Hepatocyte (in vitro differentiated cells): ENCODE data around the gene CCT8. TPM values are rescaled to one million over a fixed set of nuclear protein-coding genes. Genes with fewer than 3 reads are reported as not detected.

Source experiments
- DNase-seq: peaks from one replicate; pipeline ENCODE4 v3.0.0-alpha.2; 2016; ENCODE audit warnings: low spot score
- H2AFZ ChIP-seq: fragments of 200-600 bp; sonication (generic); 2 replicates; pipeline ENCODE4 v1.6.0; 2016; ENCODE audit warnings: antibody characterized with exemption, mild to moderate bottlenecking
- H3K27ac ChIP-seq: fragments of 200-600 bp; sonication (generic); 2 replicates; pipeline ENCODE4 v1.5.1; 2016; ENCODE audit warnings: mild to moderate bottlenecking
- H3K27me3 ChIP-seq: fragments of 200-600 bp; sonication (generic); 2 replicates; pipeline ENCODE4 v1.6.1; 2016
- H3K36me3 ChIP-seq: fragments of 200-600 bp; sonication (generic); replicated peaks from 2 replicates; pipeline ENCODE4 v1.5.1; 2016; ENCODE audit warnings: low read depth; ENCODE audit not compliant: insufficient read depth
- H3K4me1 ChIP-seq: fragments of 200-600 bp; sonication (generic); 2 replicates; pipeline ENCODE4 v1.5.1; 2016; ENCODE audit warnings: mild to moderate bottlenecking, moderate library complexity; ENCODE audit not compliant: insufficient read depth
- H3K4me2 ChIP-seq: fragments of 200-600 bp; sonication (generic); 2 replicates; pipeline ENCODE4 v1.6.0; 2016
- H3K4me3 ChIP-seq: fragments of 200-600 bp; sonication (generic); 2 replicates; pipeline ENCODE4 v1.5.1; 2016; ENCODE audit warnings: mild to moderate bottlenecking
- H3K79me2 ChIP-seq: fragments of 200-600 bp; sonication (generic); 2 replicates; pipeline ENCODE4 v1.6.0; 2017; ENCODE audit warnings: mild to moderate bottlenecking
- H3K9me2 ChIP-seq: fragments of 200-600 bp; sonication (generic); replicated peaks from 2 replicates; pipeline ENCODE4 v1.6.0; 2017; ENCODE audit warnings: mild to moderate bottlenecking; ENCODE audit not compliant: insufficient read depth
- H3K9me3 ChIP-seq: fragments of 200-600 bp; sonication (generic); 2 replicates; pipeline ENCODE4 v1.5.1; 2016; ENCODE audit warnings: low read depth, mild to moderate bottlenecking
- H4K20me1 ChIP-seq: fragments of 200-600 bp; sonication (generic); 2 replicates; pipeline ENCODE4 v1.6.0; 2016; ENCODE audit warnings: mild to moderate bottlenecking; ENCODE audit not compliant: insufficient read depth, poor library complexity, severe bottlenecking
- EZH2 ChIP-seq: fragments of 200-600 bp; sonication (generic); IDR thresholded peaks from 2 replicates; pipeline ENCODE4 v1.6.1; 2016; ENCODE audit warnings: antibody characterized with exemption, mild to moderate bottlenecking, borderline replicate concordance
- EZH2phosphoT487 ChIP-seq: fragments of 200-600 bp; sonication (generic); IDR thresholded peaks from one replicate; pipeline ENCODE4 v1.6.1; 2018; ENCODE audit warnings: antibody characterized with exemption, mild to moderate bottlenecking, low read depth, moderate library complexity; ENCODE audit not compliant: unreplicated experiment, severe bottlenecking
- WGBS: methylation state at CpG from one replicate; pipeline ENCODE4 v1.1.6; 2016; ENCODE audit warnings: low lambda C conversion rate; ENCODE audit errors: missing lambda C conversion rate; 5-methylcytosine and 5-hydroxymethylcytosine counted together
- polyA plus RNA-seq: library from polyadenylated mRNA; unstranded; fragments of >200 nt; fragmentation: Nextera tagmentation; extraction: Ambion mirVana; gene quantifications from 2 replicates; pipeline ENCODE4 v1.2.1, GENCODE V29; 2016
- total RNA-seq: library from RNA; depleted of rRNA; stranded (reverse); fragments of >200 nt; gene quantifications from 2 replicates; pipeline ENCODE4 v1.2.3, GENCODE V29; 2014
- TF ChIP-seq, protein P1 (sequence below): fragments of 200-600 bp; sonication (generic); IDR thresholded peaks from 2 replicates; pipeline ENCODE4 v1.5.1; 2016; ENCODE audit warnings: antibody characterized with exemption, mild to moderate bottlenecking; ENCODE audit not compliant: poor library complexity

CCT8 gene, protein sequence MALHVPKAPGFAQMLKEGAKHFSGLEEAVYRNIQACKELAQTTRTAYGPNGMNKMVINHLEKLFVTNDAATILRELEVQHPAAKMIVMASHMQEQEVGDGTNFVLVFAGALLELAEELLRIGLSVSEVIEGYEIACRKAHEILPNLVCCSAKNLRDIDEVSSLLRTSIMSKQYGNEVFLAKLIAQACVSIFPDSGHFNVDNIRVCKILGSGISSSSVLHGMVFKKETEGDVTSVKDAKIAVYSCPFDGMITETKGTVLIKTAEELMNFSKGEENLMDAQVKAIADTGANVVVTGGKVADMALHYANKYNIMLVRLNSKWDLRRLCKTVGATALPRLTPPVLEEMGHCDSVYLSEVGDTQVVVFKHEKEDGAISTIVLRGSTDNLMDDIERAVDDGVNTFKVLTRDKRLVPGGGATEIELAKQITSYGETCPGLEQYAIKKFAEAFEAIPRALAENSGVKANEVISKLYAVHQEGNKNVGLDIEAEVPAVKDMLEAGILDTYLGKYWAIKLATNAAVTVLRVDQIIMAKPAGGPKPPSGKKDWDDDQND
- 178 and 196 TPM in 2 replicates for total RNA-seq
- 118 and 125 TPM in 2 replicates for polyA plus RNA-seq

DNA sequence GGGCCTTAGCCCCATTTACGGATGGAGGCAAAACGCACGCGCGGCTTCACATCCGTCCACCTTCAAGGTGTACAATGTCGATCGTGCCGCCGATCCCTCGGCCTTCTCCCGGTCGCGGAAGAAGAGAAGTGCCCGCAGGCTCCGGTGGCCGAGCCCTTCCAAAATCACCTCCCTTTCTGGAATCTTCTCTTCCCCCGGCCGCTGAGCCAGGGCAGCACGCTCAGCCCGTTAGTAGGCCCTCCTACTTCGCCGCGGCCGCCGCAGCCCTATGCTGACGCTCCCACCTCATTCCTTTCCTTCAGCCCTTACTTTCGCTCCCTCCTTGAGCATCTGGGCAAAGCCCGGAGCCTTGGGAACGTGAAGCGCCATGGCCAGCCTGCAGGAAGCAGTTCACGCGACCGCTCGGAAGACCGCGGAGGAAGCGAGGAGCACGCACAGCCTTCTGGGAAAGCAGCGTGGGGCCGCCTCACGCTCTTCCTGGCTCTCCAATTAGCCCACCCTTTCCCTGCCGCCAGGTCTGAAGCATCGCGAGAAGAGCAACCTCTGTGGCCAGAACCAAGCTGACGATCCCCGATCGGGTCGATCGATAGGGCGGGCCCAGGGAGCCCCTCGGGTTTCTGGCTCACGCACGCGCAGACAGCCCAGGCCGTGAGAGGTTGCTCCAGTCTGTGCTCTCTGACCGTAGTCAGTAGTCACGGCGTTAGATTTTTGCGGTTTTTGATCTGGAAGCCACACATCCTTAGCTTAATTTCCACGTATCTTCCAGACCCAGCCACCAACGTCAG lies at the start of gene CCT8:
CCT8 (minus strand) TSS at position 427 of the 785 bp plus-strand sequence; CDS start at position 369, 58 bp downstream.
- no peaks in the 10 kb centered on the region for H3K9me2 ChIP-seq
- peak within 1 kb of the TSS; percentile 88 for H3K27ac ChIP-seq
- peak within 1 kb of the TSS; percentile 53 for H3K4me3 ChIP-seq
- peak within 1 kb of the TSS; percentile 83 for H3K4me2 ChIP-seq
- no peak for TF ChIP-seq EZH2
- TF ChIP-seq, protein P1, sequence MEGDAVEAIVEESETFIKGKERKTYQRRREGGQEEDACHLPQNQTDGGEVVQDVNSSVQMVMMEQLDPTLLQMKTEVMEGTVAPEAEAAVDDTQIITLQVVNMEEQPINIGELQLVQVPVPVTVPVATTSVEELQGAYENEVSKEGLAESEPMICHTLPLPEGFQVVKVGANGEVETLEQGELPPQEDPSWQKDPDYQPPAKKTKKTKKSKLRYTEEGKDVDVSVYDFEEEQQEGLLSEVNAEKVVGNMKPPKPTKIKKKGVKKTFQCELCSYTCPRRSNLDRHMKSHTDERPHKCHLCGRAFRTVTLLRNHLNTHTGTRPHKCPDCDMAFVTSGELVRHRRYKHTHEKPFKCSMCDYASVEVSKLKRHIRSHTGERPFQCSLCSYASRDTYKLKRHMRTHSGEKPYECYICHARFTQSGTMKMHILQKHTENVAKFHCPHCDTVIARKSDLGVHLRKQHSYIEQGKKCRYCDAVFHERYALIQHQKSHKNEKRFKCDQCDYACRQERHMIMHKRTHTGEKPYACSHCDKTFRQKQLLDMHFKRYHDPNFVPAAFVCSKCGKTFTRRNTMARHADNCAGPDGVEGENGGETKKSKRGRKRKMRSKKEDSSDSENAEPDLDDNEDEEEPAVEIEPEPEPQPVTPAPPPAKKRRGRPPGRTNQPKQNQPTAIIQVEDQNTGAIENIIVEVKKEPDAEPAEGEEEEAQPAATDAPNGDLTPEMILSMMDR = no peak
- no peak for TF ChIP-seq EZH2phosphoT487
- peak within 1 kb of the TSS; percentile 64 for H2AFZ ChIP-seq
- no peaks in the 10 kb centered on the region for H3K9me3 ChIP-seq
- WGBS = under 1% methylated on average over 56 of the region's 62 CpGs
- H3K79me2 ChIP-seq = peaks cover 49% of the 10 kb centered on the region
- H3K36me3 ChIP-seq = no peaks in the 10 kb centered on the region
- H4K20me1 ChIP-seq = peaks cover 25% of the 10 kb centered on the region
- peak; percentile 99 for DNase-seq
- no peaks in the 10 kb centered on the region for H3K27me3 ChIP-seq
- H3K4me1 ChIP-seq = peaks cover 6% of the 10 kb centered on the region

GRCh38 chr21:29121759-29122158 lies 48.3 kb upstream of the CCT8 start:
- H3K4me2 ChIP-seq = no peak overlapping the region
- no peak overlapping the region for H3K4me3 ChIP-seq
- 100% methylated on average over 1 of the region's 1 CpG for WGBS
- H3K9me3 ChIP-seq = no peaks in the 10 kb centered on the region
- H3K27me3 ChIP-seq = no peaks in the 10 kb centered on the region
- no peaks in the 10 kb centered on the region for H4K20me1 ChIP-seq
- DNase-seq = no peak
- no peak overlapping the region for H2AFZ ChIP-seq
- no peaks in the 10 kb centered on the region for H3K4me1 ChIP-seq
- TF ChIP-seq EZH2 (no peak), EZH2phosphoT487 (no peak)
- TF ChIP-seq, protein P1 = no peak
- no peak overlapping the region for H3K27ac ChIP-seq
- H3K9me2 ChIP-seq = no peaks in the 10 kb centered on the region
- H3K36me3 ChIP-seq = no peaks in the 10 kb centered on the region
- no peaks in the 10 kb centered on the region for H3K79me2 ChIP-seq

GRCh38 chr21:29117372-29117955 lies 44.0 kb upstream of the CCT8 start:
- H3K4me1 ChIP-seq = no peaks in the 10 kb centered on the region
- no peaks in the 10 kb centered on the region for H4K20me1 ChIP-seq
- 80% methylated on average over 3 of the region's 3 CpGs for WGBS

More at GRCh38 chr21:29117372-29117955, 44.0 kb upstream of the CCT8 start:
- Histone ChIP-seq H2AFZ (no peak overlapping the region), H3K9me3 (no peaks in the 10 kb centered on the region), H3K4me3 (no peak overlapping the region), H3K9me2 (no peaks in the 10 kb centered on the region), H3K36me3 (no peaks in the 10 kb centered on the region), H3K79me2 (no peaks in the 10 kb centered on the region), H3K4me2 (no peak overlapping the region), H3K27ac (no peak overlapping the region), H3K27me3 (no peaks in the 10 kb centered on the region)
- TF ChIP-seq EZH2 (no peak), EZH2phosphoT487 (no peak)
- TF ChIP-seq, protein P1 = no peak
- no peak for DNase-seq
